ENCODE results near the gene SLC2A1. TPM values are rescaled to one million over a fixed set of nuclear protein-coding genes. Genes with fewer than 3 reads are reported as not detected.

The SLC2A1 gene
- total RNA-seq, 1 experiment from 2014 or later, result 83.8 TPM

- no peaks in the 10 kb centered on the region for H3K9me2 ChIP-seq (replicated peaks; ENCODE audit: insufficient read depth, low read length)
- H4K20me1 ChIP-seq (ENCODE audit: insufficient read depth, low read depth, low read length), result no peaks in the 10 kb centered on the region
- H3K4me2 ChIP-seq (ENCODE audit: low read depth, low read length, poor library complexity, severe bottlenecking), result no peak overlapping the region
- H3K4me3 ChIP-seq (ENCODE audit: low read length), result no peak overlapping the region
- H3K27ac ChIP-seq (ENCODE audit: low read length), result no peak overlapping the region
- no peaks in the 10 kb centered on the region for H3K79me2 ChIP-seq (ENCODE audit: low read length)
- no peaks in the 10 kb centered on the region for H3K27me3 ChIP-seq (ENCODE audit: low read length)
- H3K4me1 ChIP-seq (ENCODE audit: low read length), result no peaks in the 10 kb centered on the region
- no peak overlapping the region for H2AFZ ChIP-seq (ENCODE audit: low read length)
- no peaks in the 10 kb centered on the region for H3K9me3 ChIP-seq (ENCODE audit: low read length)
- no peaks in the 10 kb centered on the region for H3K36me3 ChIP-seq (ENCODE audit: insufficient read depth, low read length)
- peak; percentile 37 for DNase-seq
- no peak overlapping the region for H3K9ac ChIP-seq (ENCODE audit: low read length)
Observed at GRCh38 chr1:42880384-42880783, 78.3 kb downstream of the SLC2A1 start.

- no peak overlapping the region for H3K27ac ChIP-seq (ENCODE audit: low read length)
- H3K9me3 ChIP-seq (ENCODE audit: low read length), result no peaks in the 10 kb centered on the region
- H3K9ac ChIP-seq (ENCODE audit: low read length), result no peak overlapping the region
- H3K9me2 ChIP-seq (replicated peaks; ENCODE audit: insufficient read depth, low read length), result no peaks in the 10 kb centered on the region
- 0 out of 2 replicates have a peak, but pooled peaks cover 2% of the 10 kb centered on the region for H3K27me3 ChIP-seq (ENCODE audit: low read length)
- no peak overlapping the region for H2AFZ ChIP-seq (ENCODE audit: low read length)
- no peak overlapping the region for H3K4me3 ChIP-seq (ENCODE audit: low read length)
- peak; percentile 6 for DNase-seq
- H3K4me2 ChIP-seq (ENCODE audit: low read depth, low read length, poor library complexity, severe bottlenecking), result no peak overlapping the region
- H3K4me1 ChIP-seq (ENCODE audit: low read length), result no peaks in the 10 kb centered on the region
- no peaks in the 10 kb centered on the region for H4K20me1 ChIP-seq (ENCODE audit: insufficient read depth, low read depth, low read length)
- H3K79me2 ChIP-seq (ENCODE audit: low read length), result no peaks in the 10 kb centered on the region
- H3K36me3 ChIP-seq (ENCODE audit: insufficient read depth, low read length), result no peaks in the 10 kb centered on the region
Observed at GRCh38 chr1:42877380-42877779, 81.3 kb downstream of the SLC2A1 start.

- Histone ChIP-seq H4K20me1 (ENCODE audit: insufficient read depth, low read depth, low read length) (no peaks in the 10 kb centered on the region), H3K9me3 (ENCODE audit: low read length) (no peaks in the 10 kb centered on the region), H3K27ac (ENCODE audit: low read length) (no peak overlapping the region), H3K9me2 (replicated peaks; ENCODE audit: insufficient read depth, low read length) (no peaks in the 10 kb centered on the region), H3K36me3 (ENCODE audit: insufficient read depth, low read length) (no peaks in the 10 kb centered on the region), H3K27me3 (ENCODE audit: low read length) (0 out of 2 replicates have a peak, but pooled peaks cover 2% of the 10 kb centered on the region), H3K4me1 (ENCODE audit: low read length) (no peaks in the 10 kb centered on the region), H3K4me2 (ENCODE audit: low read depth, low read length, poor library complexity, severe bottlenecking) (no peak overlapping the region), H3K4me3 (ENCODE audit: low read length) (no peak overlapping the region), H3K79me2 (ENCODE audit: low read length) (no peaks in the 10 kb centered on the region), H3K9ac (ENCODE audit: low read length) (no peak overlapping the region), H2AFZ (ENCODE audit: low read length) (no peak overlapping the region)
- peak; percentile 12 for DNase-seq
Observed at GRCh38 chr1:42876009-42876408, 82.7 kb downstream of the SLC2A1 start.

Small RNAs within 50 kb of the gene (small RNA-seq; reads per million reads assigned to genes)
- not detected for gene RNU6-880P

Other genes starting within 250 kb of the SLC2A1 start
- not detected in 2 replicates for gene CLDN19, start 218.6 kb downstream of the SLC2A1 start, total RNA-seq (2014; rRNA removed; shearing (Covaris generic); ENCODE audit: low replicate concordance)
- gene P3H1, start 191.8 kb downstream of the SLC2A1 start, total RNA-seq (2014; rRNA removed; shearing (Covaris generic); ENCODE audit: low replicate concordance), result 18.1 and 49.1 TPM in 2 replicates
- 5.5 and 12.2 TPM in 2 replicates for gene C1orf50, start 191.6 kb downstream of the SLC2A1 start, total RNA-seq (2014; rRNA removed; shearing (Covaris generic); ENCODE audit: low replicate concordance)
- gene TMEM269, start 173.9 kb downstream of the SLC2A1 start, total RNA-seq (2014; rRNA removed; shearing (Covaris generic); ENCODE audit: low replicate concordance), result not detected in 2 replicates
- gene ERMAP, start 141.7 kb downstream of the SLC2A1 start, total RNA-seq (2014; rRNA removed; shearing (Covaris generic); ENCODE audit: low replicate concordance), result 0.54 and 1.6 TPM in 2 replicates
- 18.2 and 45.4 TPM in 2 replicates for gene SVBP, start 141.5 kb downstream of the SLC2A1 start, total RNA-seq (2014; rRNA removed; shearing (Covaris generic); ENCODE audit: low replicate concordance)
- 15.4 and 18.3 TPM in 2 replicates for gene ZNF691, start 112.3 kb downstream of the SLC2A1 start, total RNA-seq (2014; rRNA removed; shearing (Covaris generic); ENCODE audit: low replicate concordance)
- gene EBNA1BP2, start 213.4 kb upstream of the SLC2A1 start, total RNA-seq (2014; rRNA removed; shearing (Covaris generic); ENCODE audit: low replicate concordance), result 59.5 and 87.6 TPM in 2 replicates
- gene CFAP57, start 213.5 kb upstream of the SLC2A1 start, total RNA-seq (2014; rRNA removed; shearing (Covaris generic); ENCODE audit: low replicate concordance), result not detected in 2 replicates